ENCODE measurements around the gene VPS4A. TPM values are rescaled to one million over a fixed set of nuclear protein-coding genes. Genes with fewer than 3 reads are reported as not detected.
A peak's percentile ranks its signal among the peaks of the same experiment; 100 is the strongest.

The VPS4A gene
- total and polyA plus RNA-seq, 3 donors from 2014 or later, result 31.9 to 43.1 (median 39.8) TPM

- no peaks in the 10 kb centered on the region for H3K27me3 ChIP-seq
- peaks cover 2% of the 10 kb centered on the region for H3K4me1 ChIP-seq
- no peak for TF ChIP-seq CTCF (IDR thresholded peaks at IDR 0.05)
- WGBS, 2 donors, result 42 to 69% methylated on average over 4 to 8 of the region's 8 CpGs
- H3K36me3 ChIP-seq (ENCODE audit: low read depth, missing control alignments), result no peaks in the 10 kb centered on the region
- H3K27ac ChIP-seq, result no peak overlapping the region
- DNase-seq, result peak; percentile 53
- no peaks in the 10 kb centered on the region for H3K9me3 ChIP-seq
- intact Hi-C loops (cut with DNase I; ENCODE audit: low total_unique reads), result no loop called here
- H3K4me3 ChIP-seq, result no peak overlapping the region
Measured at GRCh38 chr16:69324013-69324531, 12.9 kb downstream of the VPS4A start.

GRCh38 chr16:69324585-69325253 is 13.6 kb downstream of the VPS4A start:
- peak; percentile 9 for DNase-seq
- intact Hi-C loops (cut with DNase I; ENCODE audit: low total_unique reads), result no loop called here
- Histone ChIP-seq H3K4me1 (peaks cover 8% of the 10 kb centered on the region), H3K27me3 (no peaks in the 10 kb centered on the region), H3K36me3 (ENCODE audit: low read depth, missing control alignments) (no peaks in the 10 kb centered on the region), H3K27ac (no peak overlapping the region), H3K4me3 (no peak overlapping the region), H3K9me3 (no peaks in the 10 kb centered on the region)
- 70 to 79% methylated on average over 10 of the region's 10 CpGs for WGBS, 2 donors
- TF ChIP-seq POLR2A (IDR thresholded peaks at IDR 0.05) (no peak), CTCF (IDR thresholded peaks at IDR 0.05) (no peak)

GRCh38 chr16:69325784-69326171 is 14.6 kb downstream of the VPS4A start:
- peaks cover 8% of the 10 kb centered on the region for H3K4me1 ChIP-seq
- H3K27ac ChIP-seq, result no peak overlapping the region
- no peaks in the 10 kb centered on the region for H3K9me3 ChIP-seq
- no peaks in the 10 kb centered on the region for H3K27me3 ChIP-seq
- peak; percentile 11 for DNase-seq
- intact Hi-C loops (cut with DNase I; ENCODE audit: low total_unique reads), result no loop called here
- 82 to 87% methylated on average over 6 of the region's 6 CpGs for WGBS, 2 donors
- TF ChIP-seq CTCF (IDR thresholded peaks at IDR 0.05) (no peak), POLR2A (IDR thresholded peaks at IDR 0.05) (no peak)
- H3K4me3 ChIP-seq, result no peak overlapping the region
- H3K36me3 ChIP-seq (ENCODE audit: low read depth, missing control alignments), result no peaks in the 10 kb centered on the region

GRCh38 chr16:69326172-69326873 is 15.2 kb downstream of the VPS4A start:
- H3K36me3 ChIP-seq (ENCODE audit: low read depth, missing control alignments), result no peaks in the 10 kb centered on the region
- WGBS, 2 donors, result 54 to 65% methylated on average over 7 of the region's 7 CpGs
- H3K27me3 ChIP-seq, result no peaks in the 10 kb centered on the region
- H3K27ac ChIP-seq, result no peak overlapping the region
- H3K4me3 ChIP-seq, result no peak overlapping the region
- peaks cover 13% of the 10 kb centered on the region for H3K4me1 ChIP-seq
- intact Hi-C loops (cut with DNase I; ENCODE audit: low total_unique reads), result no loop called here
- no peak for TF ChIP-seq POLR2A (IDR thresholded peaks at IDR 0.05)
- no peak for TF ChIP-seq CTCF (IDR thresholded peaks at IDR 0.05)
- no peak for DNase-seq
- H3K9me3 ChIP-seq, result no peaks in the 10 kb centered on the region

Data from testis (tissue), 3 donors.